Mucosa of descending colon (tissue), 3 donors: Measurements from ENCODE around the gene SOS1. TPM values are rescaled to one million over a fixed set of nuclear protein-coding genes. Genes with fewer than 3 reads are reported as not detected.

ENCODE experiments used
- ATAC-seq: fragments of 200-7000 bp; cut with Tn5 transposase; one replicate; pipeline ENCODE4 v1.9.1; 2020; ENCODE audit warnings: mild to moderate bottlenecking, moderate library complexity
- DNase-seq, 3 donors: peaks; one replicate each; pipeline ENCODE4 v3.0.0-alpha.2; 2020
- H3K36me3 ChIP-seq: fragments of 200-600 bp; one replicate; pipeline ENCODE4 v1.8.0; 2021; ENCODE audit warnings: low read depth, mild to moderate bottlenecking
- H3K4me1 ChIP-seq: fragments of 200-600 bp; one replicate; pipeline ENCODE4 v1.8.0; 2021; ENCODE audit warnings: low read depth, mild to moderate bottlenecking
- H3K4me3 ChIP-seq: fragments of 200-600 bp; one replicate; pipeline ENCODE4 v1.8.0; 2021; ENCODE audit warnings: mild to moderate bottlenecking
- H3K9me3 ChIP-seq: fragments of 200-600 bp; one replicate; pipeline ENCODE4 v1.8.0; 2021; ENCODE audit warnings: mild to moderate bottlenecking
- CTCF ChIP-seq: fragments of 200-600 bp; IDR thresholded peaks from one replicate; pipeline ENCODE4 v1.8.0; 2022; ENCODE audit warnings: antibody characterized with exemption, mild to moderate bottlenecking
- intact Hi-C, 2 donors: fragments of 100-400 bp; cut with DNase I in 1 of 2; cut with micrococcal nuclease in 1 of 2; formaldehyde crosslinking; loops; one replicate each; pipeline versions ENCODE4 v1.11.0 to v1.11.1; 2022; cut with DNase I, micrococcal nuclease
- total RNA-seq, 3 donors: library from RNA; stranded (reverse); fragmentation: NEBNext Ultra II Directional in 2 of 3; extraction: Animal tissue kit (Norgen Biotek cat#: 25700) in 2 of 3; gene quantifications; one replicate each; pipeline versions ENCODE4 v1.2.1 to v1.2.4, GENCODE V29; 2021 to 2023
- donor health status: DM: no; HTN: no; CAD: no; lungs with moderate emphysema.
- donor health status: DM: no; HTN: no; CAD: no.
- donor health status: DM: no; HTN: yes; CAD: no.

Gene SOS1
- total RNA-seq, 3 donors from 2014 or later, result 38.8 to 44.2 (median 39.8) TPM

GRCh38 chr2:38966006-38966405 is 154.8 kb downstream of the SOS1 start:
- Histone ChIP-seq H3K36me3 (no peaks in the 10 kb centered on the region), H3K4me3 (no peak overlapping the region), H3K9me3 (no peaks in the 10 kb centered on the region), H3K4me1 (no peaks in the 10 kb centered on the region)
- DNase-seq, result no peak
- no peak for TF ChIP-seq CTCF
- ATAC-seq, result no peak
- intact Hi-C loops, result no loop called here

GRCh38 chr2:38960609-38961320 is 160.1 kb downstream of the SOS1 start:
- intact Hi-C loops, result no loop called here
- ATAC-seq, result no peak

GRCh38 chr2:38959938-38960608 is 160.8 kb downstream of the SOS1 start:
- Histone ChIP-seq H3K36me3 (no peaks in the 10 kb centered on the region), H3K4me3 (no peak overlapping the region), H3K9me3 (no peaks in the 10 kb centered on the region), H3K4me1 (no peaks in the 10 kb centered on the region)
- DNase-seq (peak; percentile 75 to 76 (median 76)), ATAC-seq (peak; percentile 96)
- intact Hi-C loops, result no loop called here
- no peak for TF ChIP-seq CTCF

More at GRCh38 chr2:38960609-38961320, 160.1 kb downstream of the SOS1 start:
- Histone ChIP-seq H3K4me3 (no peak overlapping the region), H3K9me3 (no peaks in the 10 kb centered on the region), H3K36me3 (no peaks in the 10 kb centered on the region), H3K4me1 (no peaks in the 10 kb centered on the region)
- TF ChIP-seq CTCF, result no peak
- peak in 1 of 3 donors; percentile 23 for DNase-seq

- H3K4me1 ChIP-seq, result no peaks in the 10 kb centered on the region
- DNase-seq, result no peak
- no peak overlapping the region for H3K4me3 ChIP-seq
- no peak for TF ChIP-seq CTCF
- no peak for ATAC-seq
- no peaks in the 10 kb centered on the region for H3K36me3 ChIP-seq
- no peaks in the 10 kb centered on the region for H3K9me3 ChIP-seq
- intact Hi-C loops, result no loop called here
Observed at GRCh38 chr2:38959466-38959865, 161.4 kb downstream of the SOS1 start.

GRCh38 chr2:38957972-38958371 is 162.9 kb downstream of the SOS1 start:
- Histone ChIP-seq H3K4me3 (no peak overlapping the region), H3K9me3 (no peaks in the 10 kb centered on the region), H3K36me3 (no peaks in the 10 kb centered on the region), H3K4me1 (no peaks in the 10 kb centered on the region)
- no peak for TF ChIP-seq CTCF
- intact Hi-C loops, result no loop called here
- no peak for ATAC-seq
- DNase-seq, result no peak
